B cell (primary cell): ENCODE results near the gene ZNF407.

ENCODE experiments used
- CTCF ChIP-seq: fragments of 200-600 bp; IDR thresholded peaks from one replicate; pipeline ENCODE4 v1.8.0; 2022; ENCODE audit warnings: antibody characterized with exemption, mild to moderate bottlenecking
- EZH2 ChIP-seq: IDR thresholded peaks from 2 replicates; pipeline ENCODE4 v1.6.1; 2012; ENCODE audit warnings: borderline replicate concordance, low read depth, mild to moderate bottlenecking, moderate library complexity, low read length; ENCODE audit not compliant: insufficient read depth, poor library complexity, severe bottlenecking

GRCh38 chr18:75000920-75001319 is 403.2 kb downstream of the ZNF407 start:
- TF ChIP-seq CTCF (no peak), EZH2 (no peak)
